Measurements from ENCODE around the gene ATP6V0D1.

The ATP6V0D1 gene

GRCh38 chr16:67399218-67399733 lies 81.7 kb downstream of the ATP6V0D1 start:
- no peak overlapping the region for H3K4me3 ChIP-seq (ENCODE audit: low read length)

GRCh38 chr16:67398546-67399217 lies 82.3 kb downstream of the ATP6V0D1 start:
- Histone ChIP-seq H3K9me3 (replicated peaks; ENCODE audit: low read length) (no peaks in the 10 kb centered on the region), H3K4me3 (ENCODE audit: low read length) (no peak overlapping the region), H3K4me1 (ENCODE audit: control insufficient read depth, insufficient read depth, low read length) (peaks cover 33% of the 10 kb centered on the region), H3K27me3 (ENCODE audit: control insufficient read depth, insufficient read depth, low read length) (no peaks in the 10 kb centered on the region), H3K9ac (ENCODE audit: low read depth, low read length) (no peak overlapping the region), H3K36me3 (ENCODE audit: insufficient read depth, low read length) (no peaks in the 10 kb centered on the region), H3K4me2 (ENCODE audit: low read length) (no peak overlapping the region)

More at GRCh38 chr16:67399218-67399733, 81.7 kb downstream of the ATP6V0D1 start:
- Histone ChIP-seq H3K4me1 (ENCODE audit: control insufficient read depth, insufficient read depth, low read length) (peaks cover 30% of the 10 kb centered on the region), H3K9me3 (replicated peaks; ENCODE audit: low read length) (no peaks in the 10 kb centered on the region), H3K27me3 (ENCODE audit: control insufficient read depth, insufficient read depth, low read length) (no peaks in the 10 kb centered on the region), H3K9ac (ENCODE audit: low read depth, low read length) (no peak overlapping the region), H3K36me3 (ENCODE audit: insufficient read depth, low read length) (no peaks in the 10 kb centered on the region), H3K4me2 (ENCODE audit: low read length) (no peak overlapping the region)

GRCh38 chr16:67397812-67398545 lies 83.0 kb downstream of the ATP6V0D1 start:
- Histone ChIP-seq H3K36me3 (ENCODE audit: insufficient read depth, low read length) (no peaks in the 10 kb centered on the region), H3K9me3 (replicated peaks; ENCODE audit: low read length) (no peaks in the 10 kb centered on the region), H3K4me2 (ENCODE audit: low read length) (no peak overlapping the region), H3K27me3 (ENCODE audit: control insufficient read depth, insufficient read depth, low read length) (no peaks in the 10 kb centered on the region), H3K4me3 (ENCODE audit: low read length) (no peak overlapping the region), H3K9ac (ENCODE audit: low read depth, low read length) (no peak overlapping the region), H3K4me1 (ENCODE audit: control insufficient read depth, insufficient read depth, low read length) (peaks cover 38% of the 10 kb centered on the region)

- no peaks in the 10 kb centered on the region for H3K9me3 ChIP-seq (replicated peaks; ENCODE audit: low read length)
- peak overlapping the region; percentile 66 for H3K4me2 ChIP-seq (ENCODE audit: low read length)
- peaks cover 3% of the 10 kb centered on the region for H3K27me3 ChIP-seq (ENCODE audit: control insufficient read depth, insufficient read depth, low read length)
- peak overlapping the region; percentile 81 for H3K9ac ChIP-seq (ENCODE audit: low read depth, low read length)
- H3K36me3 ChIP-seq (ENCODE audit: insufficient read depth, low read length): no peaks in the 10 kb centered on the region
- no peak overlapping the region for H3K4me3 ChIP-seq (ENCODE audit: low read length)
- peaks cover 42% of the 10 kb centered on the region for H3K4me1 ChIP-seq (ENCODE audit: control insufficient read depth, insufficient read depth, low read length)
Measured at GRCh38 chr16:67397036-67397801, 83.7 kb downstream of the ATP6V0D1 start.

- H3K9ac ChIP-seq (ENCODE audit: low read depth, low read length): peak overlapping the region; percentile 81
- H3K4me1 ChIP-seq (ENCODE audit: control insufficient read depth, insufficient read depth, low read length): peaks cover 42% of the 10 kb centered on the region
- no peaks in the 10 kb centered on the region for H3K9me3 ChIP-seq (replicated peaks; ENCODE audit: low read length)
- peak overlapping the region; percentile 66 for H3K4me2 ChIP-seq (ENCODE audit: low read length)
- peaks cover 5% of the 10 kb centered on the region for H3K27me3 ChIP-seq (ENCODE audit: control insufficient read depth, insufficient read depth, low read length)
- peak overlapping the region; percentile 36 for H3K4me3 ChIP-seq (ENCODE audit: low read length)
- no peaks in the 10 kb centered on the region for H3K36me3 ChIP-seq (ENCODE audit: insufficient read depth, low read length)
Measured at GRCh38 chr16:67396159-67397035, 84.6 kb downstream of the ATP6V0D1 start.

- Histone ChIP-seq H3K4me3 (ENCODE audit: low read length) (peak overlapping the region; percentile 14), H3K9me3 (replicated peaks; ENCODE audit: low read length) (no peaks in the 10 kb centered on the region), H3K9ac (ENCODE audit: low read depth, low read length) (peak overlapping the region; percentile 55), H3K36me3 (ENCODE audit: insufficient read depth, low read length) (no peaks in the 10 kb centered on the region), H3K4me2 (ENCODE audit: low read length) (peak overlapping the region; percentile 66), H3K4me1 (ENCODE audit: control insufficient read depth, insufficient read depth, low read length) (peaks cover 42% of the 10 kb centered on the region), H3K27me3 (ENCODE audit: control insufficient read depth, insufficient read depth, low read length) (peaks cover 9% of the 10 kb centered on the region)
Measured at GRCh38 chr16:67395458-67396158, 85.3 kb downstream of the ATP6V0D1 start.

- Histone ChIP-seq H3K36me3 (ENCODE audit: insufficient read depth, low read length) (no peaks in the 10 kb centered on the region), H3K4me3 (ENCODE audit: low read length) (no peak overlapping the region), H3K9ac (ENCODE audit: low read depth, low read length) (no peak overlapping the region), H3K4me2 (ENCODE audit: low read length) (no peak overlapping the region), H3K27me3 (ENCODE audit: control insufficient read depth, insufficient read depth, low read length) (peaks cover 9% of the 10 kb centered on the region), H3K4me1 (ENCODE audit: control insufficient read depth, insufficient read depth, low read length) (peaks cover 41% of the 10 kb centered on the region), H3K9me3 (replicated peaks; ENCODE audit: low read length) (no peaks in the 10 kb centered on the region)
Measured at GRCh38 chr16:67395105-67395457, 85.9 kb downstream of the ATP6V0D1 start.

GRCh38 chr16:67394155-67395104 lies 86.5 kb downstream of the ATP6V0D1 start:
- Histone ChIP-seq H3K4me2 (ENCODE audit: low read length) (peak overlapping the region; percentile 87), H3K9me3 (replicated peaks; ENCODE audit: low read length) (no peaks in the 10 kb centered on the region), H3K4me1 (ENCODE audit: control insufficient read depth, insufficient read depth, low read length) (peaks cover 36% of the 10 kb centered on the region), H3K27me3 (ENCODE audit: control insufficient read depth, insufficient read depth, low read length) (peaks cover 9% of the 10 kb centered on the region), H3K36me3 (ENCODE audit: insufficient read depth, low read length) (no peaks in the 10 kb centered on the region), H3K4me3 (ENCODE audit: low read length) (no peak overlapping the region), H3K9ac (ENCODE audit: low read depth, low read length) (peak overlapping the region; percentile 72)

- peaks cover 37% of the 10 kb centered on the region for H3K4me1 ChIP-seq (ENCODE audit: control insufficient read depth, insufficient read depth, low read length)
- H3K36me3 ChIP-seq (ENCODE audit: insufficient read depth, low read length): no peaks in the 10 kb centered on the region
- H3K27me3 ChIP-seq (ENCODE audit: control insufficient read depth, insufficient read depth, low read length): peaks cover 9% of the 10 kb centered on the region
- peak overlapping the region; percentile 68 for H3K4me3 ChIP-seq (ENCODE audit: low read length)
- H3K4me2 ChIP-seq (ENCODE audit: low read length): peak overlapping the region; percentile 87
- H3K9me3 ChIP-seq (replicated peaks; ENCODE audit: low read length): no peaks in the 10 kb centered on the region
- peak overlapping the region; percentile 72 for H3K9ac ChIP-seq (ENCODE audit: low read depth, low read length)
Measured at GRCh38 chr16:67393788-67394154, 87.2 kb downstream of the ATP6V0D1 start.
